PC-9 (cell line): ENCODE measurements around the gene LARGE1.

Experiments
- EZH2 ChIP-seq: fragments of 200-600 bp; sonication (generic); IDR thresholded peaks from 2 replicates; pipeline ENCODE4 v1.8.0; 2017; ENCODE audit warnings: antibody characterized with exemption, low read depth
- TF ChIP-seq, protein P1 (sequence below): fragments of 200-600 bp; sonication (generic); conservative IDR thresholded peaks from 2 replicates; pipeline ENCODE4 v1.6.1; 2017; ENCODE audit warnings: mixed run types, antibody characterized with exemption, mild to moderate bottlenecking, moderate library complexity

GRCh38 chr22:33353502-33353901 is 566.8 kb downstream of the LARGE1 start:
- TF ChIP-seq, protein P1, sequence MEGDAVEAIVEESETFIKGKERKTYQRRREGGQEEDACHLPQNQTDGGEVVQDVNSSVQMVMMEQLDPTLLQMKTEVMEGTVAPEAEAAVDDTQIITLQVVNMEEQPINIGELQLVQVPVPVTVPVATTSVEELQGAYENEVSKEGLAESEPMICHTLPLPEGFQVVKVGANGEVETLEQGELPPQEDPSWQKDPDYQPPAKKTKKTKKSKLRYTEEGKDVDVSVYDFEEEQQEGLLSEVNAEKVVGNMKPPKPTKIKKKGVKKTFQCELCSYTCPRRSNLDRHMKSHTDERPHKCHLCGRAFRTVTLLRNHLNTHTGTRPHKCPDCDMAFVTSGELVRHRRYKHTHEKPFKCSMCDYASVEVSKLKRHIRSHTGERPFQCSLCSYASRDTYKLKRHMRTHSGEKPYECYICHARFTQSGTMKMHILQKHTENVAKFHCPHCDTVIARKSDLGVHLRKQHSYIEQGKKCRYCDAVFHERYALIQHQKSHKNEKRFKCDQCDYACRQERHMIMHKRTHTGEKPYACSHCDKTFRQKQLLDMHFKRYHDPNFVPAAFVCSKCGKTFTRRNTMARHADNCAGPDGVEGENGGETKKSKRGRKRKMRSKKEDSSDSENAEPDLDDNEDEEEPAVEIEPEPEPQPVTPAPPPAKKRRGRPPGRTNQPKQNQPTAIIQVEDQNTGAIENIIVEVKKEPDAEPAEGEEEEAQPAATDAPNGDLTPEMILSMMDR, result no peak
- TF ChIP-seq EZH2, result no peak
